A549 (cell line): ENCODE measurements around the gene PREX1.

Source experiments
- BCL3 ChIP-seq: fragments of >200 bp; sonication (Bioruptor Twin); formaldehyde crosslinking; IDR thresholded peaks from 3 replicates; pipeline ENCODE4 v1.6.1; 2016
- CEBPB ChIP-seq, 2 experiments: fragments of >200 bp in 1 of 2; sonication (Bioruptor Twin) in 1 of 2; formaldehyde crosslinking in 1 of 2; IDR thresholded peaks; 2 replicates each; pipeline ENCODE4 v1.6.1; 2012 to 2016
- EP300 ChIP-seq, 2 experiments: fragments of >200 bp; sonication (Bioruptor Twin); formaldehyde crosslinking; IDR thresholded peaks; 2 replicates in 1 of 2; 3 replicates in 1 of 2; pipeline ENCODE4 v1.6.1; 2016 to 2017
- JUNB ChIP-seq: fragments of >200 bp; sonication (Bioruptor Twin); formaldehyde crosslinking; IDR thresholded peaks from 2 replicates; pipeline ENCODE4 v1.6.1; 2016
- MAZ ChIP-seq: fragments of 150-350 bp; IDR thresholded peaks from 2 replicates; pipeline ENCODE4 v1.6.1; 2014; ENCODE audit warnings: antibody characterized with exemption, low read depth, low read length, borderline replicate concordance
- NPAS2 ChIP-seq: fragments of 250-450 bp; sonication (Bioruptor Pico); IDR thresholded peaks from 2 replicates; pipeline ENCODE4 v1.8.0; 2022; ENCODE audit warnings: mild to moderate bottlenecking, moderate library complexity, borderline replicate concordance
- PBX3 ChIP-seq: IDR thresholded peaks from 2 replicates; pipeline ENCODE4 v1.6.1; 2012
- POLR2A ChIP-seq: IDR thresholded peaks from 2 replicates; pipeline ENCODE4 v1.6.1; 2012; ENCODE audit warnings: mild to moderate bottlenecking, low read length
- RNF2 ChIP-seq: fragments of 200-600 bp; sonication (generic); IDR thresholded peaks from 2 replicates; pipeline ENCODE4 v1.6.1; 2016; ENCODE audit warnings: low read depth, mild to moderate bottlenecking, antibody characterized with exemption, moderate library complexity, borderline replicate concordance
- SREBF2 ChIP-seq: fragments of 450-650 bp; IDR thresholded peaks from 2 replicates; pipeline ENCODE4 v1.6.1; 2014; ENCODE audit warnings: mild to moderate bottlenecking, moderate library complexity
- USF2 ChIP-seq: fragments of 450-650 bp; IDR thresholded peaks from 2 replicates; pipeline ENCODE4 v1.6.1; 2014; ENCODE audit warnings: antibody characterized with exemption
- TF ChIP-seq, protein P1 (sequence below): fragments of >200 bp; sonication (Bioruptor Twin); formaldehyde crosslinking; IDR thresholded peaks from 3 replicates; pipeline ENCODE4 v1.5.1; 2016

GRCh38 chr20:48877304-48877703 lies 49.5 kb upstream of the PREX1 start:
- no peak for TF ChIP-seq POLR2A
- TF ChIP-seq USF2: no peak
- TF ChIP-seq BCL3: no peak
- TF ChIP-seq RNF2: no peak
- TF ChIP-seq, protein P1, sequence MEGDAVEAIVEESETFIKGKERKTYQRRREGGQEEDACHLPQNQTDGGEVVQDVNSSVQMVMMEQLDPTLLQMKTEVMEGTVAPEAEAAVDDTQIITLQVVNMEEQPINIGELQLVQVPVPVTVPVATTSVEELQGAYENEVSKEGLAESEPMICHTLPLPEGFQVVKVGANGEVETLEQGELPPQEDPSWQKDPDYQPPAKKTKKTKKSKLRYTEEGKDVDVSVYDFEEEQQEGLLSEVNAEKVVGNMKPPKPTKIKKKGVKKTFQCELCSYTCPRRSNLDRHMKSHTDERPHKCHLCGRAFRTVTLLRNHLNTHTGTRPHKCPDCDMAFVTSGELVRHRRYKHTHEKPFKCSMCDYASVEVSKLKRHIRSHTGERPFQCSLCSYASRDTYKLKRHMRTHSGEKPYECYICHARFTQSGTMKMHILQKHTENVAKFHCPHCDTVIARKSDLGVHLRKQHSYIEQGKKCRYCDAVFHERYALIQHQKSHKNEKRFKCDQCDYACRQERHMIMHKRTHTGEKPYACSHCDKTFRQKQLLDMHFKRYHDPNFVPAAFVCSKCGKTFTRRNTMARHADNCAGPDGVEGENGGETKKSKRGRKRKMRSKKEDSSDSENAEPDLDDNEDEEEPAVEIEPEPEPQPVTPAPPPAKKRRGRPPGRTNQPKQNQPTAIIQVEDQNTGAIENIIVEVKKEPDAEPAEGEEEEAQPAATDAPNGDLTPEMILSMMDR: no peak
- no peak for TF ChIP-seq NPAS2
- TF ChIP-seq CEBPB (IDR thresholded peaks at IDR 0.05): no peak
- TF ChIP-seq EP300 (IDR thresholded peaks at IDR 0.05): no peak
- TF ChIP-seq JUNB: no peak
- no peak for TF ChIP-seq SREBF2
- TF ChIP-seq MAZ: no peak
- TF ChIP-seq PBX3: no peak
